HepG2 (cell line): ENCODE data around the gene ADCY9. TPM values are rescaled to one million over a fixed set of nuclear protein-coding genes. Genes with fewer than 3 reads are reported as not detected.
A peak's percentile ranks its signal among the peaks of the same experiment; 100 is the strongest.

Source experiments
- ARID2 ChIP-seq: sonication (generic); formaldehyde crosslinking; IDR thresholded peaks from 2 replicates; pipeline ENCODE4 v1.8.1; 2022; ENCODE audit warnings: mild to moderate bottlenecking, missing genetic modification reagents, borderline replicate concordance
- HOXA7 ChIP-seq: sonication (generic); formaldehyde crosslinking; IDR thresholded peaks from 2 replicates; pipeline ENCODE4 v1.8.1; 2022; ENCODE audit warnings: mild to moderate bottlenecking, missing genetic modification reagents, moderate library complexity
- NFE2L2 ChIP-seq: fragments of 150-350 bp; IDR thresholded peaks from 2 replicates; pipeline ENCODE4 v1.6.1; 2014; ENCODE audit warnings: low read length
- NR2F6 ChIP-seq, 2 experiments: IDR thresholded peaks; 2 replicates each; pipeline ENCODE4 v1.6.1; 2016; ENCODE audit warnings: antibody characterized with exemption in 1 of 2, mild to moderate bottlenecking in 1 of 2
- RBFOX2 ChIP-seq: fragments of 200-400 bp; formaldehyde crosslinking; IDR thresholded peaks from 2 replicates; pipeline ENCODE4 v1.6.1; 2017; ENCODE audit warnings: low read depth, mild to moderate bottlenecking, low read length
- SALL2 ChIP-seq: sonication (generic); formaldehyde crosslinking; IDR thresholded peaks from 2 replicates; pipeline ENCODE4 v1.8.1; 2023; ENCODE audit warnings: mild to moderate bottlenecking, missing genetic modification reagents, inconsistent platforms
- SOX13 ChIP-seq, 3 experiments: fragments of 450-650 bp in 1 of 3; sonication (generic) in 1 of 3; formaldehyde crosslinking in 1 of 3; IDR thresholded peaks in 2 of 3; conservative IDR thresholded peaks in 1 of 3; 2 replicates each; pipeline versions ENCODE4 v1.5.0 to v1.6.1; 2016 to 2020; ENCODE audit warnings: antibody characterized with exemption in 1 of 3, mild to moderate bottlenecking in 1 of 3, missing compliant biosample characterization in 1 of 3, missing genetic modification reagents in 1 of 3, moderate library complexity in 1 of 3
- STAG1 ChIP-seq: sonication (generic); formaldehyde crosslinking; IDR thresholded peaks from 2 replicates; pipeline ENCODE4 v1.4.0; 2020; ENCODE audit warnings: missing genetic modification reagents
- THAP11 ChIP-seq: IDR thresholded peaks from 2 replicates; pipeline ENCODE4 v1.6.1; 2016; ENCODE audit warnings: missing biosample characterization, missing genetic modification reagents
- ZNF101 ChIP-seq: sonication (generic); formaldehyde crosslinking; IDR thresholded peaks from 2 replicates; pipeline ENCODE4 v1.4.0; 2020; ENCODE audit warnings: mild to moderate bottlenecking, low read depth, missing genetic modification reagents, borderline replicate concordance
- ZNF136 ChIP-seq: sonication (generic); formaldehyde crosslinking; IDR thresholded peaks from 2 replicates; pipeline ENCODE4 v1.8.1; 2022; ENCODE audit warnings: low read depth, mild to moderate bottlenecking, moderate library complexity, missing genetic modification reagents
- ZNF382 ChIP-seq: sonication (generic); formaldehyde crosslinking; IDR thresholded peaks from 2 replicates; pipeline ENCODE4 v1.5.0; 2020; ENCODE audit warnings: missing genetic modification reagents, mild to moderate bottlenecking, borderline replicate concordance
- ZNF383 ChIP-seq: sonication (generic); formaldehyde crosslinking; IDR thresholded peaks from 2 replicates; pipeline ENCODE4 v1.4.0; 2020; ENCODE audit warnings: missing genetic modification reagents, mild to moderate bottlenecking, borderline replicate concordance
- ZNF644 ChIP-seq: IDR thresholded peaks from 2 replicates; pipeline ENCODE4 v1.6.1; 2016; ENCODE audit warnings: low read depth
- polyA plus RNA-seq, 8 experiments: library from polyadenylated mRNA; depleted of rRNA in 3 of 8; stranded (reverse) in 7 of 8; unstranded in 1 of 8; fragments of >200 nt; fragmentation: Illumina TruSeq in 4 of 8; extraction: Trizol in 4 of 8; gene quantifications; 2 replicates each; pipeline versions ENCODE4 v1.2.1 to v1.2.3, GENCODE V29; 2011 to 2016; ENCODE audit warnings: low read depth in 4 of 8, missing spikeins in 1 of 8, mixed read lengths in 1 of 8; ENCODE audit not compliant: insufficient read depth in 1 of 8
- total RNA-seq, 5 experiments: library from RNA; depleted of rRNA; stranded (reverse); fragments of >200 nt; fragmentation: Illumina TruSeq; extraction: Trizol; gene quantifications; 2 replicates each; pipeline ENCODE4 v1.2.3, GENCODE V29; 2016; ENCODE audit warnings: low read depth in 1 of 5
- TF ChIP-seq, protein P1 (sequence below): sonication (generic); formaldehyde crosslinking; IDR thresholded peaks from 2 replicates; pipeline ENCODE4 v1.4.0; 2020; ENCODE audit warnings: missing genetic modification reagents
- TF ChIP-seq, protein P2 (sequence below): sonication (generic); formaldehyde crosslinking; IDR thresholded peaks from 2 replicates; pipeline ENCODE4 v1.8.1; 2023; ENCODE audit warnings: mild to moderate bottlenecking, missing genetic modification reagents, borderline replicate concordance
- TF ChIP-seq, protein P3 (sequence below): sonication (generic); formaldehyde crosslinking; conservative IDR thresholded peaks from 2 replicates; pipeline ENCODE4 v1.4.0; 2020; ENCODE audit warnings: missing genetic modification reagents
- TF ChIP-seq, protein P4 (sequence below): sonication (generic); formaldehyde crosslinking; IDR thresholded peaks from 2 replicates; pipeline ENCODE4 v1.5.1; 2020; ENCODE audit warnings: mild to moderate bottlenecking, missing genetic modification reagents
- TF ChIP-seq, protein P5 (sequence below): sonication (generic); formaldehyde crosslinking; IDR thresholded peaks from 2 replicates; pipeline ENCODE4 v1.5.0; 2020; ENCODE audit warnings: missing genetic modification reagents, mild to moderate bottlenecking, borderline replicate concordance
- TF ChIP-seq, protein P6 (sequence below): sonication (generic); formaldehyde crosslinking; IDR thresholded peaks from 2 replicates; pipeline ENCODE4 v1.4.0; 2020; ENCODE audit warnings: mild to moderate bottlenecking, missing genetic modification reagents

Gene ADCY9
- total and polyA plus RNA-seq, 2 of the 13 experiments (the other 11 are each of a cell fraction or from before 2014, with no cell fraction given), result 11.2 to 13.9 TPM

DNA sequence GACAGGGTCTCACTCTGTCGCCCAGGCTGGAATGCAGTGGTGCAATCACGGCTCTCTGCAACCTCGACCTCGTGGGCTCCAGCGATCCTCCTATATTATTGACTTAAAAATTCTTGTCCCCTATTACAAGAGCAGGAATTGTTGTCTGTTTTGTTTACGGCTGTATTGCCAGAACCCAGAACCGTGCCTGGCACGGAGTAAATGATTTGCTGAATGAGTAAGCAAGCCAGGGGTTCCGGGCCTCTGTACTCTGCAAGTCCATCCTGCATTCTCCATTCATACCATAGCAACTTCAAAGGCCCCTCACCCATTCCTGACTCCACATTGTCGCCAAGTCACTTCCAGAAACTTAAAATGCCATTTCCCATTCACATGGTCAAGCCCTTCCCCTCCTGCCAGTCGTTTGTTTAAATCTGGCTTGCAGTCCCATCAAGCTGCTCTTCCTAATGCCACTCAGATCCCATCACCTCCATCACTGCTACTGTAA is 6.9 kb downstream of the ADCY9 start (continued):
- TF ChIP-seq ZNF644 (CRISPR knock-in tag) (peak; percentile 42; the same call in 1 of the 2 replicates), ARID2 (CRISPR knock-in tag) (peak; percentile 31; the same call in 1 of the 2 replicates), ZNF382 (CRISPR knock-in tag) (no peak), STAG1 (CRISPR knock-in tag) (no peak), ZNF383 (CRISPR knock-in tag) (no peak), ZNF136 (CRISPR knock-in tag) (no peak), SOX13 (IDR thresholded peaks at IDR 0.05) (peak; percentile 68; the same call in 1 of the 2 replicates), SOX13 (CRISPR knock-in tag; conservative IDR thresholded peaks at IDR 0.05 in 1 of 2, IDR thresholded peaks at IDR 0.05 in 1 of 2) (peak in 1 of 2 experiments; percentile 79; a peak in 2 of 4 replicates), RBFOX2 (no peak), NFE2L2 (no peak), NR2F6 (IDR thresholded peaks at IDR 0.05) (peak; percentile 62), NR2F6 (CRISPR knock-in tag; IDR thresholded peaks at IDR 0.05) (peak; percentile 68), HOXA7 (no peak), ZNF101 (CRISPR knock-in tag) (no peak), SALL2 (CRISPR knock-in tag) (no peak), THAP11 (peak; percentile 25; the same call in 1 of the 2 replicates)
- TF ChIP-seq, protein P1, sequence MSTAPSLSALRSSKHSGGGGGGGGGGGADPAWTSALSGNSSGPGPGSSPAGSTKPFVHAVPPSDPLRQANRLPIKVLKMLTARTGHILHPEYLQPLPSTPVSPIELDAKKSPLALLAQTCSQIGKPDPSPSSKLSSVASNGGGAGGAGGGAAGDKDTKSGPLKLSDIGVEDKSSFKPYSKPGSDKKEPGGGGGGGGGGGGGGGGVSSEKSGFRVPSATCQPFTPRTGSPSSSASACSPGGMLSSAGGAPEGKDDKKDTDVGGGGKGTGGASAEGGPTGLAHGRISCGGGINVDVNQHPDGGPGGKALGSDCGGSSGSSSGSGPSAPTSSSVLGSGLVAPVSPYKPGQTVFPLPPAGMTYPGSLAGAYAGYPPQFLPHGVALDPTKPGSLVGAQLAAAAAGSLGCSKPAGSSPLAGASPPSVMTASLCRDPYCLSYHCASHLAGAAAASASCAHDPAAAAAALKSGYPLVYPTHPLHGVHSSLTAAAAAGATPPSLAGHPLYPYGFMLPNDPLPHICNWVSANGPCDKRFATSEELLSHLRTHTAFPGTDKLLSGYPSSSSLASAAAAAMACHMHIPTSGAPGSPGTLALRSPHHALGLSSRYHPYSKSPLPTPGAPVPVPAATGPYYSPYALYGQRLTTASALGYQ (CRISPR knock-in tag), result peak; percentile 79; the same call in 1 of the 2 replicates
- TF ChIP-seq, protein P2, sequence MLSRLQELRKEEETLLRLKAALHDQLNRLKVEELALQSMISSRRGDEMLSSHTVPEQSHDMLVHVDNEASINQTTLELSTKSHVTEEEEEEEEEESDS (CRISPR knock-in tag), result 0 out of 2 replicates have a peak, but pooled peaks have one; percentile 30
- TF ChIP-seq, protein P3, sequence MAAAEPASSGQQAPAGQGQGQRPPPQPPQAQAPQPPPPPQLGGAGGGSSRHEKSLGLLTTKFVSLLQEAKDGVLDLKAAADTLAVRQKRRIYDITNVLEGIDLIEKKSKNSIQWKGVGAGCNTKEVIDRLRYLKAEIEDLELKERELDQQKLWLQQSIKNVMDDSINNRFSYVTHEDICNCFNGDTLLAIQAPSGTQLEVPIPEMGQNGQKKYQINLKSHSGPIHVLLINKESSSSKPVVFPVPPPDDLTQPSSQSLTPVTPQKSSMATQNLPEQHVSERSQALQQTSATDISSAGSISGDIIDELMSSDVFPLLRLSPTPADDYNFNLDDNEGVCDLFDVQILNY, result no peak
- TF ChIP-seq, protein P4, sequence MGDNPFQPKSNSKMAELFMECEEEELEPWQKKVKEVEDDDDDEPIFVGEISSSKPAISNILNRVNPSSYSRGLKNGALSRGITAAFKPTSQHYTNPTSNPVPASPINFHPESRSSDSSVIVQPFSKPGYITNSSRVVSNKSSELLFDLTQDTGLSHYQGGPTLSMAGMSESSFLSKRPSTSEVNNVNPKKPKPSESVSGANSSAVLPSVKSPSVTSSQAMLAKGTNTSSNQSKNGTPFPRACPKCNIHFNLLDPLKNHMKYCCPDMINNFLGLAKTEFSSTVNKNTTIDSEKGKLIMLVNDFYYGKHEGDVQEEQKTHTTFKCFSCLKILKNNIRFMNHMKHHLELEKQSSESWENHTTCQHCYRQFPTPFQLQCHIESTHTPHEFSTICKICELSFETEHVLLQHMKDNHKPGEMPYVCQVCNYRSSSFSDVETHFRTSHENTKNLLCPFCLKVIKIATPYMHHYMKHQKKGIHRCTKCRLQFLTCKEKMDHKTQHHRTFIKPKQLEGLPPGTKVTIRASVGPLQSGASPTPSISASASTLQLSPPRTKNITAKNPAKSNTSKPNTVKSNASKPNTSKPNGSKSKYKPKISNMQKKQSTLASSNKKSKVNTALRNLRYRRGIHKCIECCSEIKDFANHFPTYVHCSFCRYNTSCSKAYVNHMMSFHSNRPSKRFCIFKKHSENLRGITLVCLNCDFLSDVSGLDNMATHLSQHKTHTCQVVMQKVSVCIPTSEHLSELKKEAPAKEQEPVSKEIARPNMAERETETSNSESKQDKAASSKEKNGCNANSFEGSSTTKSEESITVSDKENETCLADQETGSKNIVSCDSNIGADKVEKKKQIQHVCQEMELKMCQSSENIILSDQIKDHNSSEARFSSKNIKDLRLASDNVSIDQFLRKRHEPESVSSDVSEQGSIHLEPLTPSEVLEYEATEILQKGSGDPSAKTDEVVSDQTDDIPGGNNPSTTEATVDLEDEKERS (CRISPR knock-in tag), result 0 out of 2 replicates have a peak, but pooled peaks have one; percentile 57
- TF ChIP-seq, protein P5, sequence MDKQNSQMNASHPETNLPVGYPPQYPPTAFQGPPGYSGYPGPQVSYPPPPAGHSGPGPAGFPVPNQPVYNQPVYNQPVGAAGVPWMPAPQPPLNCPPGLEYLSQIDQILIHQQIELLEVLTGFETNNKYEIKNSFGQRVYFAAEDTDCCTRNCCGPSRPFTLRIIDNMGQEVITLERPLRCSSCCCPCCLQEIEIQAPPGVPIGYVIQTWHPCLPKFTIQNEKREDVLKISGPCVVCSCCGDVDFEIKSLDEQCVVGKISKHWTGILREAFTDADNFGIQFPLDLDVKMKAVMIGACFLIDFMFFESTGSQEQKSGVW, result no peak
- TF ChIP-seq, protein P6, sequence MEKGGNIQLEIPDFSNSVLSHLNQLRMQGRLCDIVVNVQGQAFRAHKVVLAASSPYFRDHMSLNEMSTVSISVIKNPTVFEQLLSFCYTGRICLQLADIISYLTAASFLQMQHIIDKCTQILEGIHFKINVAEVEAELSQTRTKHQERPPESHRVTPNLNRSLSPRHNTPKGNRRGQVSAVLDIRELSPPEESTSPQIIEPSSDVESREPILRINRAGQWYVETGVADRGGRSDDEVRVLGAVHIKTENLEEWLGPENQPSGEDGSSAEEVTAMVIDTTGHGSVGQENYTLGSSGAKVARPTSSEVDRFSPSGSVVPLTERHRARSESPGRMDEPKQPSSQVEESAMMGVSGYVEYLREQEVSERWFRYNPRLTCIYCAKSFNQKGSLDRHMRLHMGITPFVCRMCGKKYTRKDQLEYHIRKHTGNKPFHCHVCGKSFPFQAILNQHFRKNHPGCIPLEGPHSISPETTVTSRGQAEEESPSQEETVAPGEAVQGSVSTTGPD (CRISPR knock-in tag), result no peak
